Nephron progenitor cell (in vitro differentiated cells): ENCODE results near the gene KANK3.

Source experiments
- DNase-seq: peaks from one replicate; pipeline ENCODE4 v3.0.0; 2021
- H3K27ac Mint-ChIP-seq: 2 replicates; pipeline ENCODE4 v1.8.0; 2021; ENCODE audit warnings: mild to moderate bottlenecking, moderate library complexity, mixed read lengths
- H3K27me3 Mint-ChIP-seq: 2 replicates; pipeline ENCODE4 v1.8.0; 2021; ENCODE audit warnings: mild to moderate bottlenecking, low read depth, mixed read lengths; ENCODE audit not compliant: poor library complexity
- H3K36me3 Mint-ChIP-seq: 2 replicates; pipeline ENCODE4 v1.8.0; 2021; ENCODE audit warnings: low read depth, mixed read lengths
- H3K4me1 Mint-ChIP-seq: 2 replicates; pipeline ENCODE4 v1.8.0; 2021; ENCODE audit warnings: mixed read lengths
- H3K4me3 Mint-ChIP-seq: 2 replicates; pipeline ENCODE4 v1.8.0; 2021; ENCODE audit warnings: mild to moderate bottlenecking, moderate library complexity, mixed read lengths
- H3K9me3 Mint-ChIP-seq: 2 replicates; pipeline ENCODE4 v1.8.0; 2021; ENCODE audit warnings: mild to moderate bottlenecking, moderate library complexity, mixed read lengths
- CTCF ChIP-seq: fragments of 200-600 bp; sonication (generic); IDR thresholded peaks from 2 replicates; pipeline ENCODE4 v1.5.0; 2021; ENCODE audit warnings: antibody characterized with exemption

Gene KANK3

GRCh38 chr19:8342684-8343482 lies at the start of gene KANK3:
KANK3 (minus strand) TSS chr19:8343262; CDS start chr19:8337828, 5,434 bp downstream.
- no peaks in the 10 kb centered on the region for H3K9me3 Mint-ChIP-seq
- H3K4me3 Mint-ChIP-seq, result peak within 1 kb of the TSS; percentile 74
- no peaks in the 10 kb centered on the region for H3K36me3 Mint-ChIP-seq
- H3K27ac Mint-ChIP-seq, result no peak within 1 kb of the TSS
- TF ChIP-seq CTCF, result no peak
- peak; percentile 97 for DNase-seq
- peaks cover 35% of the 10 kb centered on the region for H3K4me1 Mint-ChIP-seq
- H3K27me3 Mint-ChIP-seq, result peaks cover 61% of the 10 kb centered on the region

- no peak for DNase-seq
- H3K27ac Mint-ChIP-seq, result peak overlapping the region; percentile 93
These were observed 49.0 kb upstream of the KANK3 start for GRCh38 chr19:8392017-8392591.

GRCh38 chr19:8391198-8392016 lies 48.3 kb upstream of the KANK3 start:
- Mint-ChIP-seq H3K4me3 (peak overlapping the region; percentile 77), H3K27me3 (no peaks in the 10 kb centered on the region), H3K27ac (peak overlapping the region; percentile 45), H3K9me3 (peaks cover 7% of the 10 kb centered on the region), H3K4me1 (peaks cover 52% of the 10 kb centered on the region), H3K36me3 (peaks cover 15% of the 10 kb centered on the region)
- DNase-seq, result no peak
- no peak for TF ChIP-seq CTCF

More at GRCh38 chr19:8392017-8392591, 49.0 kb upstream of the KANK3 start:
- no peak for TF ChIP-seq CTCF
- Mint-ChIP-seq H3K36me3 (peaks cover 8% of the 10 kb centered on the region), H3K27me3 (no peaks in the 10 kb centered on the region), H3K9me3 (peaks cover under 1% of the 10 kb centered on the region), H3K4me1 (peaks cover 58% of the 10 kb centered on the region), H3K4me3 (peak overlapping the region; percentile 50)

GRCh38 chr19:8390617-8390981 lies 47.5 kb upstream of the KANK3 start:
- no peak overlapping the region for H3K27ac Mint-ChIP-seq
- no peak for TF ChIP-seq CTCF
- no peaks in the 10 kb centered on the region for H3K27me3 Mint-ChIP-seq
- H3K9me3 Mint-ChIP-seq, result peaks cover 8% of the 10 kb centered on the region
- H3K4me3 Mint-ChIP-seq, result peak overlapping the region; percentile 77
- peaks cover 21% of the 10 kb centered on the region for H3K36me3 Mint-ChIP-seq
- peak; percentile 99 for DNase-seq
- peaks cover 47% of the 10 kb centered on the region for H3K4me1 Mint-ChIP-seq

- H3K27me3 Mint-ChIP-seq, result no peaks in the 10 kb centered on the region
- H3K36me3 Mint-ChIP-seq, result peaks cover 21% of the 10 kb centered on the region
These were observed 47.0 kb upstream of the KANK3 start, which contains the start of gene RAB11B for GRCh38 chr19:8389891-8390616. RAB11B (plus strand) TSS chr19:8390360; CDS start chr19:8390417, 57 bp downstream.

More at GRCh38 chr19:8389891-8390616, 47.0 kb upstream of the KANK3 start, which contains the start of gene RAB11B:
- H3K9me3 Mint-ChIP-seq, result peaks cover 8% of the 10 kb centered on the region
- TF ChIP-seq CTCF, result no peak
- peak within 1 kb of the TSS; percentile 89 for H3K4me3 Mint-ChIP-seq
- peak; percentile 98 for DNase-seq
- H3K4me1 Mint-ChIP-seq, result peaks cover 47% of the 10 kb centered on the region
- H3K27ac Mint-ChIP-seq, result peak within 1 kb of the TSS; percentile 99
